Right lobe of liver (tissue), 6 donors: Measurements from ENCODE around the gene DCDC1. TPM values are rescaled to one million over a fixed set of nuclear protein-coding genes. Genes with fewer than 3 reads are reported as not detected.

Experiments used
- ATAC-seq, 4 donors: fragments of 200-7000 bp; cut with Tn5 transposase; one replicate each; pipeline ENCODE4 v1.9.1; 2020; ENCODE audit warnings: mild to moderate bottlenecking in 4 of 4, moderate library complexity in 4 of 4
- DNase-seq, 3 donors: peaks; one replicate each; pipeline ENCODE4 v3.0.0-alpha.2; 2020
- H3K27ac ChIP-seq, 3 donors: fragments of 200-600 bp; one replicate each; pipeline ENCODE4 v1.8.0; 2022
- H3K27me3 ChIP-seq, 2 donors: fragments of 200-600 bp; one replicate each; pipeline ENCODE4 v1.8.0; 2022
- H3K36me3 ChIP-seq, 4 donors: fragments of 200-600 bp; sonication (generic) in 1 of 4; one replicate each; pipeline versions ENCODE4 v1.5.1 to v1.8.0; 2017 to 2022; ENCODE audit warnings: control low read depth in 1 of 4
- H3K4me1 ChIP-seq, 4 donors: fragments of 200-600 bp; sonication (generic) in 1 of 4; one replicate each; pipeline versions ENCODE4 v1.5.1 to v1.8.0; 2017 to 2022; ENCODE audit warnings: control low read depth in 1 of 4
- H3K4me3 ChIP-seq, 3 donors: fragments of 200-600 bp; one replicate each; pipeline ENCODE4 v1.8.0; 2022
- H3K9me3 ChIP-seq, 4 donors: fragments of 200-600 bp; sonication (generic) in 1 of 4; one replicate each; pipeline versions ENCODE4 v1.5.1 to v1.8.0; 2017 to 2022; ENCODE audit warnings: control low read depth in 1 of 4
- POLR2A ChIP-seq: fragments of 450-650 bp; IDR thresholded peaks from one replicate; pipeline ENCODE4 v1.6.1; 2017; ENCODE audit warnings: antibody characterized with exemption, mild to moderate bottlenecking
- WGBS: methylation state at CpG from one replicate; pipeline ENCODE4 v1.1.6; 2018; ENCODE audit warnings: low coverage, low lambda C conversion rate; ENCODE audit not compliant: insufficient coverage; ENCODE audit errors: missing lambda C conversion rate; 5-methylcytosine and 5-hydroxymethylcytosine counted together
- intact Hi-C, 2 donors: fragments of 100-400 bp; cut with DNase I; formaldehyde crosslinking; loops; one replicate each; pipeline versions ENCODE4 v1.11.2 to v1.14.1; 2022
- total RNA-seq, 6 experiments: library from RNA; depleted of rRNA in 2 of 6; stranded (reverse); fragments of >200 nt in 2 of 6; fragmentation: NEBNext Ultra II Directional in 3 of 6; extraction: Animal tissue kit (Norgen Biotek cat#: 25700) in 3 of 6; gene quantifications; one replicate each; pipeline versions ENCODE4 v1.1.0 to v1.2.4, GENCODE V29; 2016 to 2023
- TF ChIP-seq, protein P1 (sequence below), 4 donors: fragments of 200-600 bp in 3 of 4; fragments of 450-650 bp in 1 of 4; IDR thresholded peaks; one replicate each; pipeline versions ENCODE4 v1.5.1 to v1.8.0; 2016 to 2022; ENCODE audit warnings: antibody characterized with exemption in 4 of 4, mild to moderate bottlenecking in 2 of 4
- donor health status: DM: no; HTN: yes; CAD: no.
- donor health status: DM: no; HTN: no; CAD: no.
- donor health status: DM: no; HTN: no; CAD: no.
- donor health status: DM: no; HTN: yes; CAD: no.
- donor health status: DM: no; HTN: yes; CAD: no.

DCDC1 gene
- total RNA-seq, 6 experiments from 2014 or later, result 1.9 to 4.8 (median 2.6) TPM

- TF ChIP-seq POLR2A, result no peak
- TF ChIP-seq, protein P1, sequence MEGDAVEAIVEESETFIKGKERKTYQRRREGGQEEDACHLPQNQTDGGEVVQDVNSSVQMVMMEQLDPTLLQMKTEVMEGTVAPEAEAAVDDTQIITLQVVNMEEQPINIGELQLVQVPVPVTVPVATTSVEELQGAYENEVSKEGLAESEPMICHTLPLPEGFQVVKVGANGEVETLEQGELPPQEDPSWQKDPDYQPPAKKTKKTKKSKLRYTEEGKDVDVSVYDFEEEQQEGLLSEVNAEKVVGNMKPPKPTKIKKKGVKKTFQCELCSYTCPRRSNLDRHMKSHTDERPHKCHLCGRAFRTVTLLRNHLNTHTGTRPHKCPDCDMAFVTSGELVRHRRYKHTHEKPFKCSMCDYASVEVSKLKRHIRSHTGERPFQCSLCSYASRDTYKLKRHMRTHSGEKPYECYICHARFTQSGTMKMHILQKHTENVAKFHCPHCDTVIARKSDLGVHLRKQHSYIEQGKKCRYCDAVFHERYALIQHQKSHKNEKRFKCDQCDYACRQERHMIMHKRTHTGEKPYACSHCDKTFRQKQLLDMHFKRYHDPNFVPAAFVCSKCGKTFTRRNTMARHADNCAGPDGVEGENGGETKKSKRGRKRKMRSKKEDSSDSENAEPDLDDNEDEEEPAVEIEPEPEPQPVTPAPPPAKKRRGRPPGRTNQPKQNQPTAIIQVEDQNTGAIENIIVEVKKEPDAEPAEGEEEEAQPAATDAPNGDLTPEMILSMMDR (IDR thresholded peaks at IDR 0.05), result no peak
- Histone ChIP-seq H3K4me3 (no peak overlapping the region), H3K36me3 (no peaks in the 10 kb centered on the region), H3K27me3 (no peaks in the 10 kb centered on the region), H3K4me1 (no peaks in the 10 kb centered on the region), H3K27ac (no peak overlapping the region), H3K9me3 (no peaks in the 10 kb centered on the region)
- ATAC-seq, result no peak
- DNase-seq, result no peak
- intact Hi-C loops, result no loop called here
Measured at GRCh38 chr11:31404614-31405013, 35.1 kb upstream of the DCDC1 start.

- Histone ChIP-seq H3K9me3 (no peaks in the 10 kb centered on the region), H3K4me3 (no peak overlapping the region), H3K4me1 (no peaks in the 10 kb centered on the region), H3K27me3 (no peaks in the 10 kb centered on the region), H3K27ac (no peak overlapping the region), H3K36me3 (no peaks in the 10 kb centered on the region)
- ATAC-seq (peak; percentile 66 to 82 (median 70)), DNase-seq (no peak)
- WGBS, result 31% methylated on average over 5 of the region's 5 CpGs
- intact Hi-C loops, result no loop called here
- TF ChIP-seq POLR2A, result no peak
- TF ChIP-seq, protein P1 (IDR thresholded peaks at IDR 0.05), result peak; percentile 47 to 60 (median 56)
Measured at GRCh38 chr11:31397239-31397834, 27.8 kb upstream of the DCDC1 start.

- H3K27me3 ChIP-seq, result no peaks in the 10 kb centered on the region
- 100% methylated on average over 1 of the region's 2 CpGs for WGBS
- DNase-seq (no peak), ATAC-seq (no peak)
- intact Hi-C loops, result no loop called here
- no peaks in the 10 kb centered on the region for H3K9me3 ChIP-seq
- no peak overlapping the region for H3K27ac ChIP-seq
- no peaks in the 10 kb centered on the region for H3K4me1 ChIP-seq
- H3K36me3 ChIP-seq, result no peaks in the 10 kb centered on the region
- TF ChIP-seq, protein P1 (IDR thresholded peaks at IDR 0.05), result no peak
- TF ChIP-seq POLR2A, result no peak
- H3K4me3 ChIP-seq, result no peak overlapping the region
Measured at GRCh38 chr11:31387379-31387778, 17.8 kb upstream of the DCDC1 start.

DNA sequence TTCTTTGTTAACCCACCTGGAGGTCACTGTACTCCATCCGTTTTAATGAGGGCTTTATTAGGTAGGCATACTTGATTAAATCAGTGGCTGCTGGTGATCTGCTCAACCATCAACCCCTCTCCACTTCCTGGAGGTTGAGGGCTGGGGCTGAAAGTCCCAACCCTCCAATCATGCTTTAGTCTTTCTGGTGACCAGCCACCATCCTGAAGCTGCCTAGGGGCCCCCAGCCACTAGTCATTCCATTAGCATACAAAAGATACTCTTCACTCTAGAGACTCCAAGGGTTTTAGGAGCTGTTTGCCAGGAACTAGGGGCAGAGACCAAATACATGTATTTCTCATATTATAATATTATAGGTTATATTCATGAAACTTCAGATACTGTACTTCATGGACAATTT lies 13.6 kb upstream of the DCDC1 start:
- H3K4me1 ChIP-seq, result no peaks in the 10 kb centered on the region
- 60% methylated on average over 1 of the region's 1 CpG for WGBS
- no peaks in the 10 kb centered on the region for H3K36me3 ChIP-seq
- ATAC-seq (no peak), DNase-seq (no peak)
- intact Hi-C loops, result no loop called here
- no peak overlapping the region for H3K4me3 ChIP-seq
- H3K27ac ChIP-seq, result no peak overlapping the region
- no peaks in the 10 kb centered on the region for H3K9me3 ChIP-seq
- no peaks in the 10 kb centered on the region for H3K27me3 ChIP-seq
- no peak for TF ChIP-seq POLR2A
- TF ChIP-seq, protein P1 (IDR thresholded peaks at IDR 0.05), result no peak

GRCh38 chr11:31375879-31376278 lies 6.3 kb upstream of the DCDC1 start:
- no peak for DNase-seq
- Histone ChIP-seq H3K9me3 (no peaks in the 10 kb centered on the region), H3K27ac (no peak overlapping the region), H3K4me3 (no peak overlapping the region), H3K4me1 (no peaks in the 10 kb centered on the region), H3K36me3 (no peaks in the 10 kb centered on the region), H3K27me3 (no peaks in the 10 kb centered on the region)
- 91% methylated on average over 5 of the region's 5 CpGs for WGBS
- ATAC-seq, result no peak
- no peak for TF ChIP-seq POLR2A
- TF ChIP-seq, protein P1 (IDR thresholded peaks at IDR 0.05), result no peak
- intact Hi-C loops, result no loop called here
